HG03108 (cell line): ENCODE data around the gene APEX1.

ENCODE experiments used
- ATAC-seq: cut with Tn5 transposase; IDR thresholded peaks from one replicate; pipeline ENCODE4 v1.9.1; 2021; ENCODE audit warnings: moderate library complexity; ENCODE audit not compliant: unreplicated experiment

APEX1 gene

GRCh38 chr14:20454516-20455354 lies at the start of gene APEX1, which contains the start of gene OSGEP:
TSS of gene APEX1 (plus strand) at chr14:20455226. CDS start at chr14:20455646, 420 bp downstream.
TSS of gene OSGEP (minus strand) at chr14:20454812. CDS start at chr14:20454683, 129 bp downstream.
- ATAC-seq: peak; percentile 80

GRCh38 chr14:20409226-20409625 lies 45.8 kb upstream of the APEX1 start:
- ATAC-seq: no peak

- peak; percentile 53 for ATAC-seq
Observed at GRCh38 chr14:20412411-20412810, 42.6 kb upstream of the APEX1 start.

GRCh38 chr14:20412876-20413743 lies 41.9 kb upstream of the APEX1 start, which contains the start of gene TEP1:
TSS of gene TEP1 (minus strand) at chr14:20413501. CDS start at chr14:20408439, 5,062 bp downstream.
- peak; percentile 60 for ATAC-seq

- ATAC-seq: peak; percentile 34
Observed at GRCh38 chr14:20413744-20414082, 41.3 kb upstream of the APEX1 start.

GRCh38 chr14:20415782-20416206 lies 39.2 kb upstream of the APEX1 start:
- no peak for ATAC-seq

GRCh38 chr14:20416223-20416622 lies 38.8 kb upstream of the APEX1 start:
- no peak for ATAC-seq

GRCh38 chr14:20417250-20418186 lies 37.5 kb upstream of the APEX1 start:
- ATAC-seq: no peak

- no peak for ATAC-seq
Observed at GRCh38 chr14:20418501-20418909, 36.5 kb upstream of the APEX1 start.

- ATAC-seq: no peak
Observed at GRCh38 chr14:20419419-20419818, 35.6 kb upstream of the APEX1 start.

GRCh38 chr14:20421267-20421666 lies 33.8 kb upstream of the APEX1 start:
- no peak for ATAC-seq

- no peak for ATAC-seq
Observed at GRCh38 chr14:20422886-20423285, 32.1 kb upstream of the APEX1 start.

- no peak for ATAC-seq
Observed at GRCh38 chr14:20424851-20425250, 30.2 kb upstream of the APEX1 start.

- ATAC-seq: peak; percentile 59
Observed at GRCh38 chr14:20427231-20428009, 27.6 kb upstream of the APEX1 start.

- no peak for ATAC-seq
Observed at GRCh38 chr14:20428010-20428365, 27.0 kb upstream of the APEX1 start.

GRCh38 chr14:20428802-20429201 lies 26.2 kb upstream of the APEX1 start:
- ATAC-seq: no peak

- ATAC-seq: no peak
Observed at GRCh38 chr14:20429801-20430669, 25.0 kb upstream of the APEX1 start.

GRCh38 chr14:20434701-20435581 lies 20.1 kb upstream of the APEX1 start:
- ATAC-seq: no peak
